HEK293 (cell line): ENCODE data around the gene LRRC7.

Source experiments
- CTCF ChIA-PET: fragments of 350-600 bp; formaldehyde crosslinking; extraction: SDS; loops from one replicate; lab custom pipeline; 2021; ENCODE audit warnings: antibody characterized with exemption; lab: Yijun Ruan, JAX
- POLR2A ChIA-PET: fragments of 300-600 bp; formaldehyde crosslinking; extraction: SDS; loops from one replicate; lab custom pipeline; 2020; ENCODE audit warnings: antibody characterized with exemption, inconsistent platforms; lab: Yijun Ruan, JAX
- H3K27ac ChIP-seq: fragments of 200-500 bp; sonication (Bioruptor generic); 2 replicates; pipeline ENCODE4 v1.5.1; 2014; ENCODE audit warnings: low read depth, low read length, control low read depth, inconsistent platforms; ENCODE audit errors: extremely low read depth
- H3K36me3 ChIP-seq, 2 experiments: fragments of 200-500 bp in 1 of 2; sonication (Bioruptor generic) in 1 of 2; 1 replicate in 1 of 2; 2 replicates in 1 of 2; pipeline ENCODE4 v1.5.1; 2014 to 2017; ENCODE audit warnings: inconsistent platforms in 2 of 2, low read length in 2 of 2; ENCODE audit not compliant: control insufficient read depth in 2 of 2, insufficient read depth in 1 of 2
- H3K4me1 ChIP-seq: fragments of 200-500 bp; sonication (Bioruptor generic); 2 replicates; pipeline ENCODE4 v1.5.1; 2014; ENCODE audit warnings: mild to moderate bottlenecking, low read length, inconsistent platforms; ENCODE audit not compliant: control insufficient read depth, insufficient read depth
- H3K4me3 ChIP-seq: 2 replicates; pipeline ENCODE4 v1.5.1; 2011; ENCODE audit warnings: low read depth, mild to moderate bottlenecking, control low read depth, low read length, moderate library complexity
- H3K9me3 ChIP-seq: fragments of 200-500 bp; sonication (Bioruptor generic); 2 replicates; pipeline ENCODE4 v1.5.1; 2014; ENCODE audit warnings: low read depth, low read length, inconsistent platforms; ENCODE audit not compliant: control insufficient read depth, insufficient read depth
- BCL11A ChIP-seq: fragments of 450-650 bp; formaldehyde crosslinking; IDR thresholded peaks from 2 replicates; pipeline ENCODE4 v1.5.1; 2016; ENCODE audit warnings: low read depth, missing biosample characterization, missing genetic modification characterization
- BCL6B ChIP-seq: fragments of 450-650 bp; formaldehyde crosslinking; IDR thresholded peaks from 2 replicates; pipeline ENCODE4 v1.5.1; 2017; ENCODE audit warnings: missing biosample characterization, missing genetic modification characterization
- ELK4 ChIP-seq: IDR thresholded peaks from 2 replicates; pipeline ENCODE4 v1.6.1; 2011; ENCODE audit warnings: mild to moderate bottlenecking, low read depth, low read length, borderline replicate concordance
- KLF1 ChIP-seq: fragments of 450-650 bp; formaldehyde crosslinking; IDR thresholded peaks from 2 replicates; pipeline ENCODE4 v1.5.1; 2016; ENCODE audit warnings: missing biosample characterization, missing genetic modification characterization
- KLF8 ChIP-seq: fragments of 450-650 bp; formaldehyde crosslinking; IDR thresholded peaks from 2 replicates; pipeline ENCODE4 v1.5.1; 2016; ENCODE audit warnings: missing biosample characterization, missing genetic modification characterization
- MZF1 ChIP-seq: fragments of 450-650 bp; formaldehyde crosslinking; IDR thresholded peaks from 2 replicates; pipeline ENCODE4 v1.5.1; 2017; ENCODE audit warnings: missing biosample characterization, missing genetic modification characterization, borderline replicate concordance
- OSR2 ChIP-seq: fragments of 450-650 bp; formaldehyde crosslinking; IDR thresholded peaks from 2 replicates; pipeline ENCODE4 v1.5.1; 2016; ENCODE audit warnings: missing biosample characterization, missing genetic modification characterization
- REPIN1 ChIP-seq: fragments of 450-650 bp; formaldehyde crosslinking; IDR thresholded peaks from 2 replicates; pipeline ENCODE4 v1.5.1; 2017; ENCODE audit warnings: missing biosample characterization, missing genetic modification characterization, low read depth
- YY1 ChIP-seq: fragments of 450-650 bp; formaldehyde crosslinking; IDR thresholded peaks from 2 replicates; pipeline ENCODE4 v1.5.1; 2018; ENCODE audit warnings: missing biosample characterization, missing genetic modification characterization
- ZBTB21 ChIP-seq: fragments of 450-650 bp; formaldehyde crosslinking; IDR thresholded peaks from 2 replicates; pipeline ENCODE4 v1.5.1; 2017; ENCODE audit warnings: missing biosample characterization, missing genetic modification characterization
- ZBTB26 ChIP-seq: fragments of 450-650 bp; formaldehyde crosslinking; optimal IDR thresholded peaks from 2 replicates; pipeline ENCODE3; 2016; ENCODE audit warnings: missing biosample characterization, mild to moderate bottlenecking, missing genetic modification characterization
- ZBTB7A ChIP-seq: fragments of 450-650 bp; formaldehyde crosslinking; IDR thresholded peaks from 2 replicates; pipeline ENCODE4 v1.5.1; 2016; ENCODE audit warnings: low read depth, missing biosample characterization, missing genetic modification characterization
- ZNF121 ChIP-seq: fragments of 450-650 bp; formaldehyde crosslinking; IDR thresholded peaks from 2 replicates; pipeline ENCODE4 v1.5.1; 2016; ENCODE audit warnings: missing biosample characterization, missing genetic modification characterization
- ZNF184 ChIP-seq: fragments of 450-650 bp; IDR thresholded peaks from 2 replicates; pipeline ENCODE4 v1.5.1; 2018; ENCODE audit warnings: missing biosample characterization, mild to moderate bottlenecking, missing genetic modification characterization
- ZNF2 ChIP-seq: fragments of 450-650 bp; formaldehyde crosslinking; IDR thresholded peaks from 2 replicates; pipeline ENCODE4 v1.5.1; 2016; ENCODE audit warnings: missing biosample characterization, missing genetic modification characterization
- ZNF211 ChIP-seq: fragments of 450-650 bp; formaldehyde crosslinking; IDR thresholded peaks from 2 replicates; pipeline ENCODE4 v1.5.1; 2016; ENCODE audit warnings: low read depth, missing biosample characterization, missing genetic modification characterization
- ZNF24 ChIP-seq: fragments of 450-650 bp; formaldehyde crosslinking; IDR thresholded peaks from 2 replicates; pipeline ENCODE4 v1.5.1; 2016; ENCODE audit warnings: missing biosample characterization, missing genetic modification characterization
- ZNF449 ChIP-seq: fragments of 450-650 bp; formaldehyde crosslinking; IDR thresholded peaks from 2 replicates; pipeline ENCODE4 v1.5.1; 2017; ENCODE audit warnings: missing biosample characterization, mild to moderate bottlenecking, missing genetic modification characterization, moderate library complexity
- ZNF529 ChIP-seq: fragments of 450-650 bp; formaldehyde crosslinking; IDR thresholded peaks from 2 replicates; pipeline ENCODE4 v1.5.1; 2017; ENCODE audit warnings: missing genetic modification characterization, missing biosample characterization; ENCODE audit not compliant: insufficient replicate concordance
- ZNF558 ChIP-seq: fragments of 450-650 bp; formaldehyde crosslinking; IDR thresholded peaks from 2 replicates; pipeline ENCODE4 v1.5.1; 2016; ENCODE audit warnings: missing biosample characterization, missing genetic modification characterization
- ZNF571 ChIP-seq: fragments of 450-650 bp; formaldehyde crosslinking; IDR thresholded peaks from 2 replicates; pipeline ENCODE4 v1.5.0; 2017; ENCODE audit warnings: missing biosample characterization, missing genetic modification characterization
- ZNF639 ChIP-seq: fragments of 450-650 bp; formaldehyde crosslinking; IDR thresholded peaks from 2 replicates; pipeline ENCODE4 v1.5.1; 2016; ENCODE audit warnings: missing biosample characterization, missing genetic modification characterization
- ZNF692 ChIP-seq: fragments of 450-650 bp; formaldehyde crosslinking; IDR thresholded peaks from 2 replicates; pipeline ENCODE4 v1.5.1; 2016; ENCODE audit warnings: missing biosample characterization, missing genetic modification characterization
- ZNF704 ChIP-seq: fragments of 450-650 bp; formaldehyde crosslinking; IDR thresholded peaks from 2 replicates; pipeline ENCODE4 v1.5.1; 2016; ENCODE audit warnings: missing biosample characterization, missing genetic modification characterization
- ZSCAN16 ChIP-seq: fragments of 450-650 bp; formaldehyde crosslinking; IDR thresholded peaks from 2 replicates; pipeline ENCODE4 v1.5.1; 2016; ENCODE audit warnings: missing biosample characterization, missing genetic modification characterization

Gene LRRC7

GRCh38 chr1:69638673-69639072 is 71.0 kb downstream of the LRRC7 start (continued):
- TF ChIP-seq ZNF24 (tag by site-specific recombination) (no peak), ZBTB7A (tag by site-specific recombination) (no peak), OSR2 (tag by site-specific recombination) (no peak), ZNF121 (tag by site-specific recombination) (no peak), ZNF558 (tag by site-specific recombination) (no peak), KLF1 (tag by site-specific recombination) (no peak), REPIN1 (tag by site-specific recombination) (no peak)

GRCh38 chr1:69639159-69639558 is 71.4 kb downstream of the LRRC7 start:
- CTCF ChIA-PET = interaction anchor here (0.5 kb wide), 1 partner anchor 1628 kb away, joined by 5 read pairs; no protein-coding TSS in a partner anchor
- Histone ChIP-seq H3K36me3 (no peaks in the 10 kb centered on the region), H3K4me1 (no peaks in the 10 kb centered on the region), H3K4me3 (no peak overlapping the region), H3K27ac (no peak overlapping the region), H3K9me3 (no peaks in the 10 kb centered on the region)
- POLR2A ChIA-PET = no interaction called here
- TF ChIP-seq ZNF2 (tag by site-specific recombination) (no peak), ZBTB26 (tag by site-specific recombination) (no peak), BCL11A (tag by site-specific recombination) (no peak), BCL6B (tag by site-specific recombination) (no peak), KLF8 (no peak), ZBTB21 (tag by site-specific recombination) (no peak), MZF1 (tag by site-specific recombination) (no peak)

GRCh38 chr1:69643266-69643665 is 75.5 kb downstream of the LRRC7 start:
- Histone ChIP-seq H3K27ac (no peak overlapping the region), H3K4me1 (no peaks in the 10 kb centered on the region), H3K4me3 (no peak overlapping the region), H3K36me3 (no peaks in the 10 kb centered on the region), H3K9me3 (no peaks in the 10 kb centered on the region)
- POLR2A ChIA-PET = no interaction called here
- CTCF ChIA-PET = interaction anchor here (0.6 to 1.2 kb wide), 2 partner anchors 12 to 966 kb away, joined by 3 to 4 read pairs; no protein-coding TSS in a partner anchor
- no peak for TF ChIP-seq ZNF704 (tag by site-specific recombination)
- no peak for TF ChIP-seq ZNF529 (tag by site-specific recombination)
- no peak for TF ChIP-seq ZNF211 (tag by site-specific recombination)
- TF ChIP-seq ZNF571 = no peak
- no peak for TF ChIP-seq ELK4
- TF ChIP-seq ZNF184 = no peak
- TF ChIP-seq ZSCAN16 (tag by site-specific recombination) = no peak
- TF ChIP-seq ZNF558 (tag by site-specific recombination) = no peak
- TF ChIP-seq ZNF449 = no peak
- TF ChIP-seq ZNF639 (tag by site-specific recombination) = no peak
- TF ChIP-seq ZNF692 (tag by site-specific recombination) = no peak
- TF ChIP-seq YY1 (tag by site-specific recombination) = no peak
